IMR-90 (cell line): Measurements from ENCODE around the gene CTCF. TPM values are rescaled to one million over a fixed set of nuclear protein-coding genes. Genes with fewer than 3 reads are reported as not detected.

ENCODE experiments used
- ATAC-seq: fragments of 200-7000 bp; cut with Tn5 transposase; 2 replicates; pipeline ENCODE4 v1.9.1; 2020; ENCODE audit warnings: low read depth, mild to moderate bottlenecking, moderate library complexity
- BruUV-seq: library from RNA; stranded (reverse); fragments of 400-500 nt; replicated peaks from 2 replicates; lab custom pipeline; 2021; lab: Mats Ljungman, UMichigan
- CTCF ChIA-PET: fragments of 300-600 bp; formaldehyde crosslinking; extraction: SDS; loops from one replicate; lab custom pipeline; 2021; ENCODE audit warnings: antibody characterized with exemption; lab: Yijun Ruan, JAX
- POLR2A ChIA-PET: fragments of 300-600 bp; sonication (Branson Sonifier 250); formaldehyde crosslinking; loops from one replicate; lab custom pipeline; 2022; ENCODE audit warnings: antibody characterized with exemption; ENCODE audit not compliant: unreplicated experiment; lab: Charles Lee
- DNase-seq: peaks from one replicate; pipeline ENCODE4 v3.0.0; 2013
- H2AFZ ChIP-seq: replicated peaks from 2 replicates; pipeline ENCODE3; 2013; ENCODE audit warnings: low read length, mild to moderate bottlenecking; ENCODE audit not compliant: poor library complexity
- H2AK5ac ChIP-seq: 2 replicates; pipeline ENCODE4 v1.6.1; 2013; ENCODE audit warnings: low read depth, low read length, inconsistent platforms
- H2AK9ac ChIP-seq: replicated peaks from 2 replicates; pipeline ENCODE3; 2013; ENCODE audit warnings: mild to moderate bottlenecking, low read depth, low read length, moderate library complexity; ENCODE audit not compliant: poor library complexity
- H2BK120ac ChIP-seq: 2 replicates; pipeline ENCODE4 v1.6.1; 2013; ENCODE audit warnings: low read depth, low read length, inconsistent platforms
- H2BK15ac ChIP-seq: 3 replicates; pipeline ENCODE4 v1.6.1; 2013; ENCODE audit warnings: low read depth, low read length, inconsistent platforms
- H2BK20ac ChIP-seq: 2 replicates; pipeline ENCODE4 v1.6.1; 2013; ENCODE audit warnings: low read depth, mild to moderate bottlenecking, inconsistent platforms, low read length, moderate library complexity
- H2BK5ac ChIP-seq: 2 replicates; pipeline ENCODE4 v1.6.1; 2013; ENCODE audit warnings: mild to moderate bottlenecking, low read depth, low read length, inconsistent platforms; ENCODE audit not compliant: poor library complexity, severe bottlenecking
- H3K14ac ChIP-seq: replicated peaks from 2 replicates; pipeline ENCODE4 v1.6.1; 2013; ENCODE audit warnings: low read depth, low read length, inconsistent platforms
- H3K18ac ChIP-seq: 2 replicates; pipeline ENCODE4 v1.6.1; 2013; ENCODE audit warnings: low read depth, low read length, control low read depth
- H3K23ac ChIP-seq: 2 replicates; pipeline ENCODE4 v1.6.1; 2013; ENCODE audit warnings: low read depth, low read length, inconsistent platforms
- H3K27ac ChIP-seq: 2 replicates; pipeline ENCODE4 v1.5.1; 2013; ENCODE audit warnings: mild to moderate bottlenecking, control low read depth, low read length; ENCODE audit not compliant: insufficient read depth
- H3K27me3 ChIP-seq: 2 replicates; pipeline ENCODE4 v1.6.1; 2013; ENCODE audit warnings: low read length; ENCODE audit not compliant: control insufficient read depth, insufficient read depth
- H3K36me3 ChIP-seq: 2 replicates; pipeline ENCODE4 v1.6.1; 2013; ENCODE audit warnings: low read length, mixed read lengths; ENCODE audit not compliant: control insufficient read depth, insufficient read depth
- H3K4ac ChIP-seq: 2 replicates; pipeline ENCODE4 v1.6.1; 2013; ENCODE audit warnings: low read depth, low read length, inconsistent platforms
- H3K4me1 ChIP-seq: 2 replicates; pipeline ENCODE4 v1.6.1; 2013; ENCODE audit warnings: low read length, mixed read lengths; ENCODE audit not compliant: control insufficient read depth, insufficient read depth
- H3K4me2 ChIP-seq: 2 replicates; pipeline ENCODE4 v1.6.1; 2013; ENCODE audit warnings: low read depth, mild to moderate bottlenecking, control low read depth, low read length, moderate library complexity
- H3K4me3 ChIP-seq: 2 replicates; pipeline ENCODE4 v1.5.1; 2013; ENCODE audit warnings: low read depth, mild to moderate bottlenecking, control low read depth, low read length, moderate library complexity; ENCODE audit not compliant: insufficient read depth
- H3K56ac ChIP-seq: 2 replicates; pipeline ENCODE4 v1.6.1; 2013; ENCODE audit warnings: low read length, inconsistent platforms; ENCODE audit not compliant: insufficient read depth; ENCODE audit errors: extremely low read depth
- H3K79me1 ChIP-seq, 2 experiments: 2 replicates each; pipeline ENCODE4 v1.6.1; 2013; ENCODE audit warnings: low read length in 2 of 2, inconsistent platforms in 1 of 2, low read depth in 1 of 2
- H3K9ac ChIP-seq: 2 replicates; pipeline ENCODE4 v1.6.1; 2013; ENCODE audit warnings: low read depth, low read length, control low read depth
- H3K9me1 ChIP-seq: 2 replicates; pipeline ENCODE4 v1.6.1; 2013; ENCODE audit warnings: low read length, inconsistent platforms; ENCODE audit not compliant: insufficient read depth
- H3K9me3 ChIP-seq: 2 replicates; pipeline ENCODE4 v1.6.1; 2013; ENCODE audit warnings: low read length; ENCODE audit not compliant: control insufficient read depth, insufficient read depth
- H4K20me1 ChIP-seq: 2 replicates; pipeline ENCODE4 v1.6.1; 2013; ENCODE audit warnings: low read length, inconsistent platforms; ENCODE audit not compliant: insufficient read depth
- H4K5ac ChIP-seq: 2 replicates; pipeline ENCODE4 v1.6.1; 2013; ENCODE audit warnings: mild to moderate bottlenecking, low read depth, low read length, control low read depth
- H4K8ac ChIP-seq, 2 experiments: 2 replicates each; pipeline ENCODE4 v1.6.1; 2013; ENCODE audit warnings: low read depth in 2 of 2, low read length in 2 of 2, control low read depth in 1 of 2, inconsistent platforms in 1 of 2
- H4K91ac ChIP-seq: 2 replicates; pipeline ENCODE4 v1.6.1; 2013; ENCODE audit warnings: low read depth, low read length, inconsistent platforms; ENCODE audit not compliant: insufficient read depth
- BHLHE40 ChIP-seq: fragments of 150-350 bp; IDR thresholded peaks from 2 replicates; pipeline ENCODE4 v1.6.1; 2016; ENCODE audit warnings: mild to moderate bottlenecking, low read depth, low read length
- CEBPB ChIP-seq: IDR thresholded peaks from 2 replicates; pipeline ENCODE4 v1.6.1; 2012; ENCODE audit warnings: low read depth, low read length, improper control_type of control experiment
- CHD1 ChIP-seq: IDR thresholded peaks from 2 replicates; pipeline ENCODE4 v1.6.1; 2012; ENCODE audit warnings: low read depth, low read length, improper control_type of control experiment
- FOS ChIP-seq: fragments of 150-350 bp; IDR thresholded peaks from 2 replicates; pipeline ENCODE4 v1.6.1; 2016; ENCODE audit warnings: low read depth, low read length
- MAFK ChIP-seq: IDR thresholded peaks from 2 replicates; pipeline ENCODE4 v1.6.1; 2012; ENCODE audit warnings: low read depth, low read length, improper control_type of control experiment
- MAZ ChIP-seq: IDR thresholded peaks from 2 replicates; pipeline ENCODE4 v1.6.1; 2012; ENCODE audit warnings: low read depth, mild to moderate bottlenecking, low read length, improper control_type of control experiment, moderate library complexity, borderline replicate concordance
- MXI1 ChIP-seq: IDR thresholded peaks from 2 replicates; pipeline ENCODE4 v1.6.1; 2012; ENCODE audit warnings: low read depth, mild to moderate bottlenecking, low read length, moderate library complexity, borderline replicate concordance
- NFE2L2 ChIP-seq: fragments of 150-350 bp; IDR thresholded peaks from 2 replicates; pipeline ENCODE4 v1.6.1; 2016; ENCODE audit warnings: low read depth, mild to moderate bottlenecking, low read length
- POLR2A ChIP-seq: IDR thresholded peaks from 2 replicates; pipeline ENCODE4 v1.6.1; 2012; ENCODE audit warnings: mild to moderate bottlenecking, low read depth, low read length
- RAD21 ChIP-seq: IDR thresholded peaks from 2 replicates; pipeline ENCODE4 v1.6.1; 2012; ENCODE audit warnings: low read length, improper control_type of control experiment
- RCOR1 ChIP-seq: IDR thresholded peaks from 2 replicates; pipeline ENCODE4 v1.6.1; 2012; ENCODE audit warnings: mild to moderate bottlenecking, low read length, improper control_type of control experiment; ENCODE audit not compliant: insufficient replicate concordance
- RFX5 ChIP-seq: IDR thresholded peaks from 2 replicates; pipeline ENCODE4 v1.8.0; 2012; ENCODE audit warnings: low read depth, mild to moderate bottlenecking, low read length, moderate library complexity
- SMC3 ChIP-seq: fragments of 150-350 bp; IDR thresholded peaks from 2 replicates; pipeline ENCODE4 v1.6.1; 2016; ENCODE audit warnings: low read depth, mild to moderate bottlenecking, antibody characterized with exemption, low read length, moderate library complexity
- WGBS, 2 experiments: methylation state at CpG; one replicate each; pipeline versions ENCODE4 v1.1.5 to v1.1.7; 2013; ENCODE audit warnings: missing lambda C conversion rate in 2 of 2; ENCODE audit not compliant: insufficient read length in 1 of 2; ENCODE audit errors: extremely low coverage in 2 of 2; 5-methylcytosine and 5-hydroxymethylcytosine counted together
- dilution Hi-C: fragments of 300-500 bp; cut with HindIII; formaldehyde crosslinking; loops from one replicate; pipeline ENCODE4 v1.14.3; 2018; ENCODE audit warnings: low sequenced_read_pairs; ENCODE audit not compliant: unreplicated experiment
- in situ Hi-C: fragments of 300-500 bp; cut with MboI; formaldehyde crosslinking; loops from 3 replicates; pipeline ENCODE4 v1.14.3; 2019; ENCODE audit warnings: low sequenced_read_pairs, inconsistent platforms, mixed read lengths
- intact Hi-C: fragments of 100-400 bp; cut with micrococcal nuclease; formaldehyde crosslinking; loops from 2 replicates; pipeline ENCODE4 v1.10.0; 2022
- polyA plus RNA-seq, 3 experiments: library from polyadenylated mRNA; depleted of rRNA; stranded (reverse); fragments of >200 nt; gene quantifications; 2 replicates each; pipeline ENCODE4 v1.2.3, GENCODE V29; 2012; ENCODE audit warnings: low replicate concordance in 1 of 3
- total RNA-seq: library from RNA; depleted of rRNA; stranded (reverse); fragments of >200 nt; gene quantifications from 2 replicates; pipeline ENCODE4 v1.2.3, GENCODE V29; 2012
- TF ChIP-seq, protein P1 (sequence below): fragments of 150-350 bp; IDR thresholded peaks from 2 replicates; pipeline ENCODE4 v1.6.1; 2016; ENCODE audit warnings: low read depth, mild to moderate bottlenecking, low read length, moderate library complexity, borderline replicate concordance
- TF ChIP-seq, protein P2 (sequence below): conservative IDR thresholded peaks from 2 replicates; pipeline ENCODE4 v1.5.1; 2012; ENCODE audit warnings: mild to moderate bottlenecking, low read depth, low read length, improper control_type of control experiment
- TF ChIP-seq, protein P3 (sequence below): fragments of 150-350 bp; IDR thresholded peaks from 2 replicates; pipeline ENCODE4 v1.6.1; 2017; ENCODE audit warnings: mild to moderate bottlenecking, antibody characterized with exemption, low read length, low read depth

The CTCF gene
- total and polyA plus RNA-seq, 2 of the 4 experiments (the other 2 are of a cell fraction): 16.1 to 22.8 TPM

DNA sequence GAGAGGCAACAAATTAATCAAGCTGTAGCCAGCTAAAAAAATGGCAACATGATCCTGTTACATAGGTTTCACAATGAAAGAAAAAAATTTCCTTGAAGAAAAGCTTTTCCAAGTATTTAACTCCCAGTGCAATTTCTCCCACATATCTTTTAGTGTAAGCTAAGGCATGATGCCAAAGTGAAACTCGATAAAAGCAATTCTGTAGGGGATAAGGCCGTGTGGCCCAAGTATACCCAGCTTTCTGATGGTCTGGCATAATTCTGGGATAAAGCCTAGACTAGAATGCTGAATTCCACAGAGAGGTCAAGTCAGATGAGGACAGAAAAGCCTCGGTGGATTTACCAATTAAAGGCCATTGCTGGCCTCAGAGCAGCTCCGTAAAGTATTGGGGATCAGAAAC is 36.2 kb downstream of the CTCF start:
- H3K18ac ChIP-seq: peak overlapping the region; percentile 6; the same call in 1 of the 2 replicates
- no peak overlapping the region for H3K14ac ChIP-seq
- no peaks in the 10 kb centered on the region for H3K36me3 ChIP-seq
- H3K4ac ChIP-seq: no peak overlapping the region
- H4K91ac ChIP-seq: no peak overlapping the region
- no peak overlapping the region for H2BK15ac ChIP-seq
- no peak overlapping the region for H2BK20ac ChIP-seq
- in situ Hi-C loops: no loop called here
- DNase-seq (peak; percentile 54), ATAC-seq (peak; percentile 58)
- peak overlapping the region; percentile 88 for H3K4me2 ChIP-seq
- H4K5ac ChIP-seq: peak overlapping the region; percentile 54; the same call in 1 of the 2 replicates
- intact Hi-C loops: loop anchor here (5.0 kb wide), 1 partner anchor 36 kb away; the partner anchor contains the start of gene CTCF
- WGBS, 2 experiments: 54% methylated on average over 3 of the region's 4 CpGs; no CpG with 5 or more reads in 1 of the 2 experiments
- no peak overlapping the region for H3K9ac ChIP-seq
- H3K79me1 ChIP-seq: peaks cover 29 to 71% of the 10 kb centered on the region in 2 experiments
- dilution Hi-C loops: no loop called here
- BruUV-seq: no TSS peak
- H4K8ac ChIP-seq: no peak overlapping the region
- peaks cover 20% of the 10 kb centered on the region for H3K9me1 ChIP-seq
- H3K56ac ChIP-seq: no peak overlapping the region
- H2AK9ac ChIP-seq: no peak overlapping the region
- H3K27me3 ChIP-seq: no peaks in the 10 kb centered on the region
- ChIA-PET POLR2A (no interaction called here), CTCF (no interaction called here)
- H2AK5ac ChIP-seq: no peak overlapping the region
- peaks cover 18% of the 10 kb centered on the region for H4K20me1 ChIP-seq
- H3K9me3 ChIP-seq: no peaks in the 10 kb centered on the region
- peaks cover 10% of the 10 kb centered on the region for H3K4me1 ChIP-seq
- no peak overlapping the region for H2BK120ac ChIP-seq
- H3K23ac ChIP-seq: no peak overlapping the region
- no peak overlapping the region for H3K4me3 ChIP-seq
- peak overlapping the region; percentile 63; the same call in 1 of the 2 replicates for H3K27ac ChIP-seq
- TF ChIP-seq MAFK (no peak), SMC3 (no peak), RAD21 (no peak), FOS (no peak), CEBPB (no peak), RFX5 (no peak), MXI1 (no peak), POLR2A (no peak), BHLHE40 (no peak), RCOR1 (no peak), NFE2L2 (no peak), MAZ (no peak), CHD1 (no peak)
- TF ChIP-seq, protein P1, sequence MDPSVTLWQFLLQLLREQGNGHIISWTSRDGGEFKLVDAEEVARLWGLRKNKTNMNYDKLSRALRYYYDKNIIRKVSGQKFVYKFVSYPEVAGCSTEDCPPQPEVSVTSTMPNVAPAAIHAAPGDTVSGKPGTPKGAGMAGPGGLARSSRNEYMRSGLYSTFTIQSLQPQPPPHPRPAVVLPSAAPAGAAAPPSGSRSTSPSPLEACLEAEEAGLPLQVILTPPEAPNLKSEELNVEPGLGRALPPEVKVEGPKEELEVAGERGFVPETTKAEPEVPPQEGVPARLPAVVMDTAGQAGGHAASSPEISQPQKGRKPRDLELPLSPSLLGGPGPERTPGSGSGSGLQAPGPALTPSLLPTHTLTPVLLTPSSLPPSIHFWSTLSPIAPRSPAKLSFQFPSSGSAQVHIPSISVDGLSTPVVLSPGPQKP: no peak
- TF ChIP-seq, protein P2, sequence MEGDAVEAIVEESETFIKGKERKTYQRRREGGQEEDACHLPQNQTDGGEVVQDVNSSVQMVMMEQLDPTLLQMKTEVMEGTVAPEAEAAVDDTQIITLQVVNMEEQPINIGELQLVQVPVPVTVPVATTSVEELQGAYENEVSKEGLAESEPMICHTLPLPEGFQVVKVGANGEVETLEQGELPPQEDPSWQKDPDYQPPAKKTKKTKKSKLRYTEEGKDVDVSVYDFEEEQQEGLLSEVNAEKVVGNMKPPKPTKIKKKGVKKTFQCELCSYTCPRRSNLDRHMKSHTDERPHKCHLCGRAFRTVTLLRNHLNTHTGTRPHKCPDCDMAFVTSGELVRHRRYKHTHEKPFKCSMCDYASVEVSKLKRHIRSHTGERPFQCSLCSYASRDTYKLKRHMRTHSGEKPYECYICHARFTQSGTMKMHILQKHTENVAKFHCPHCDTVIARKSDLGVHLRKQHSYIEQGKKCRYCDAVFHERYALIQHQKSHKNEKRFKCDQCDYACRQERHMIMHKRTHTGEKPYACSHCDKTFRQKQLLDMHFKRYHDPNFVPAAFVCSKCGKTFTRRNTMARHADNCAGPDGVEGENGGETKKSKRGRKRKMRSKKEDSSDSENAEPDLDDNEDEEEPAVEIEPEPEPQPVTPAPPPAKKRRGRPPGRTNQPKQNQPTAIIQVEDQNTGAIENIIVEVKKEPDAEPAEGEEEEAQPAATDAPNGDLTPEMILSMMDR: no peak
- TF ChIP-seq, protein P3, sequence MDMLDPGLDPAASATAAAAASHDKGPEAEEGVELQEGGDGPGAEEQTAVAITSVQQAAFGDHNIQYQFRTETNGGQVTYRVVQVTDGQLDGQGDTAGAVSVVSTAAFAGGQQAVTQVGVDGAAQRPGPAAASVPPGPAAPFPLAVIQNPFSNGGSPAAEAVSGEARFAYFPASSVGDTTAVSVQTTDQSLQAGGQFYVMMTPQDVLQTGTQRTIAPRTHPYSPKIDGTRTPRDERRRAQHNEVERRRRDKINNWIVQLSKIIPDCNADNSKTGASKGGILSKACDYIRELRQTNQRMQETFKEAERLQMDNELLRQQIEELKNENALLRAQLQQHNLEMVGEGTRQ: no peak
- H2BK5ac ChIP-seq: no peak overlapping the region
- H2AFZ ChIP-seq: no peak overlapping the region
